ENCODE measurements around the gene MZB1.

- TF ChIP-seq CTCF (conservative IDR thresholded peaks at IDR 0.05) (no peak), EZH2 (IDR thresholded peaks at IDR 0.05; ENCODE audit: low read depth) (no peak)
Measured at GRCh38 chr5:139439013-139439903, 49.5 kb upstream of the MZB1 start, which contains the start of gene DNAJC18.
